GM23338 (cell line): ENCODE results near the gene ADGRF4. TPM values are rescaled to one million over a fixed set of nuclear protein-coding genes. Genes with fewer than 3 reads are reported as not detected.

Source experiments
- ATAC-seq: fragments of 200-7000 bp; cut with Tn5 transposase; 3 replicates; pipeline ENCODE4 v1.9.1; 2020
- DNase-seq: peaks from one replicate; pipeline ENCODE4 v3.0.0-alpha.2; 2015; ENCODE audit warnings: low spot score
- H2AFZ ChIP-seq: fragments of 200-600 bp; sonication (generic); 2 replicates; pipeline ENCODE4 v1.8.0; 2016; ENCODE audit warnings: antibody characterized with exemption, mild to moderate bottlenecking, moderate library complexity
- H3F3A ChIP-seq: fragments of 200-600 bp; sonication (generic); replicated peaks from 2 replicates; pipeline ENCODE4 v1.8.0; 2017; ENCODE audit warnings: antibody characterized with exemption, mixed run types, low read depth
- H3K27ac ChIP-seq: fragments of 200-600 bp; sonication (generic); 2 replicates; pipeline ENCODE4 v1.6.1; 2016; ENCODE audit warnings: low read depth
- H3K27me3 ChIP-seq: fragments of 200-600 bp; sonication (generic); 2 replicates; pipeline ENCODE4 v1.8.0; 2016; ENCODE audit warnings: mild to moderate bottlenecking, mixed run types, moderate library complexity; ENCODE audit not compliant: insufficient read depth
- H3K36me3 ChIP-seq: fragments of 200-600 bp; sonication (generic); 2 replicates; pipeline ENCODE4 v1.8.0; 2016; ENCODE audit warnings: mild to moderate bottlenecking; ENCODE audit not compliant: insufficient read depth
- H3K4me1 ChIP-seq: fragments of 200-600 bp; sonication (generic); 2 replicates; pipeline ENCODE4 v1.8.0; 2016; ENCODE audit warnings: mild to moderate bottlenecking, moderate library complexity; ENCODE audit not compliant: insufficient read depth
- H3K4me2 ChIP-seq: fragments of 200-600 bp; sonication (generic); 2 replicates; pipeline ENCODE4 v1.7.1; 2017; ENCODE audit warnings: mixed run types
- H3K4me3 ChIP-seq: fragments of 200-600 bp; sonication (generic); 2 replicates; pipeline ENCODE4 v1.6.1; 2016; ENCODE audit warnings: mixed run types
- H3K79me2 ChIP-seq: fragments of 200-600 bp; sonication (generic); replicated peaks from 2 replicates; pipeline ENCODE4 v1.8.0; 2017; ENCODE audit warnings: mild to moderate bottlenecking; ENCODE audit not compliant: insufficient read depth
- H3K9me2 ChIP-seq: fragments of 200-600 bp; sonication (generic); 2 replicates; pipeline ENCODE4 v1.8.0; 2017; ENCODE audit not compliant: insufficient read depth
- H4K20me1 ChIP-seq: fragments of 200-600 bp; sonication (generic); replicated peaks from 2 replicates; pipeline ENCODE4 v1.8.0; 2017; ENCODE audit warnings: mild to moderate bottlenecking; ENCODE audit not compliant: insufficient read depth
- H3K27ac Mint-ChIP-seq: 2 replicates; pipeline ENCODE4 v1.8.0; 2020; ENCODE audit warnings: inconsistent platforms, mild to moderate bottlenecking, moderate library complexity, mixed read lengths
- H3K27me3 Mint-ChIP-seq: 3 replicates; pipeline ENCODE4 v1.8.0; 2022; ENCODE audit warnings: low read depth, mild to moderate bottlenecking, moderate library complexity, mixed read lengths, inconsistent platforms; ENCODE audit not compliant: insufficient read depth, poor library complexity
- H3K36me3 Mint-ChIP-seq: 3 replicates; pipeline ENCODE4 v1.8.0; 2021; ENCODE audit warnings: low read depth, mild to moderate bottlenecking, inconsistent platforms, moderate library complexity, mixed read lengths
- H3K4me1 Mint-ChIP-seq: 3 replicates; pipeline ENCODE4 v1.8.0; 2020; ENCODE audit warnings: mild to moderate bottlenecking, inconsistent platforms, mixed read lengths
- H3K4me3 Mint-ChIP-seq: 3 replicates; pipeline ENCODE4 v1.8.0; 2021; ENCODE audit warnings: moderate library complexity, mild to moderate bottlenecking, inconsistent platforms, mixed read lengths
- H3K9me3 Mint-ChIP-seq: 3 replicates; pipeline ENCODE4 v1.8.0; 2020; ENCODE audit warnings: moderate library complexity, mild to moderate bottlenecking, inconsistent platforms, mixed read lengths
- CREB1 ChIP-seq: fragments of 250-450 bp; sonication (Bioruptor Pico); IDR thresholded peaks from 2 replicates; pipeline ENCODE4 v1.5.0; 2020; ENCODE audit warnings: low read depth, mild to moderate bottlenecking, moderate library complexity
- EZH2phosphoT487 ChIP-seq: fragments of 200-600 bp; sonication (generic); IDR thresholded peaks from one replicate; pipeline ENCODE4 v1.8.1; 2018; ENCODE audit warnings: antibody characterized with exemption; ENCODE audit not compliant: unreplicated experiment
- STAT1 ChIP-seq: IDR thresholded peaks from one replicate; pipeline ENCODE4 v1.6.1; 2016; ENCODE audit warnings: antibody characterized with exemption; ENCODE audit not compliant: unreplicated experiment
- ZNF114 ChIP-seq: fragments of 250-450 bp; sonication (Bioruptor Pico); IDR thresholded peaks from 2 replicates; pipeline ENCODE4 v1.5.0; 2020; ENCODE audit warnings: mild to moderate bottlenecking, moderate library complexity
- ZNF331 ChIP-seq: fragments of 250-450 bp; sonication (Bioruptor Pico); IDR thresholded peaks from 2 replicates; pipeline ENCODE4 v1.5.0; 2020; ENCODE audit warnings: low read depth, mild to moderate bottlenecking, moderate library complexity
- polyA plus RNA-seq: library from polyadenylated mRNA; unstranded; fragments of >200 nt; fragmentation: Nextera tagmentation; extraction: Ambion mirVana; gene quantifications from 2 replicates; pipeline ENCODE4 v1.2.1, GENCODE V29; 2016
- total RNA-seq: library from RNA; depleted of rRNA; stranded (reverse); fragments of >200 nt; shearing (Covaris generic); gene quantifications from 2 replicates; pipeline ENCODE4 v1.2.3, GENCODE V29; 2014
- TF ChIP-seq, protein P1 (sequence below): IDR thresholded peaks from one replicate; pipeline ENCODE4 v1.6.1; 2018; ENCODE audit warnings: antibody characterized with exemption; ENCODE audit not compliant: unreplicated experiment

ADGRF4 gene
- total and polyA plus RNA-seq, 2 experiments from 2014 or later, result not detected

DNA sequence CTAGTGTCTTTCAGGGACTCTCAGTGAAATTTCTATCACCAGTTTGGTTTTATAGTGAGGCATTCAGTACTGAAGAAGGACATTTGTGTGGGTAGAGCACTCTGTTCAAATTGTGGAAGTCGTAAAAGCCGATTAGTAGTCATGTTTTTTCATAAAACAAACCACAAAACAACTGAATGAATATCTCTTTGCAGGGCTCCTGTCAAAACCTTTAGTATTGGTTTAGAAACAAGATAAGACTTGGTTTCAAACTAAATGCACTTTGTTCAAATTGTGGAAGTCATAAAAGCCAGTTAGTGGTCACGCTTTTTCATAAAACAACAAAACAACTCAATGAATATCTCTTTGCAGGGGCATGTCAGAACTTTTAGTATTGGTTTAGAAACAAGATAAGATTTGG lies 23.8 kb downstream of the ADGRF4 start (continued):
- TF ChIP-seq EZH2phosphoT487 (no peak), STAT1 (no peak), ZNF114 (CRISPR knock-in tag) (no peak), ZNF331 (CRISPR knock-in tag) (no peak)
- TF ChIP-seq, protein P1, sequence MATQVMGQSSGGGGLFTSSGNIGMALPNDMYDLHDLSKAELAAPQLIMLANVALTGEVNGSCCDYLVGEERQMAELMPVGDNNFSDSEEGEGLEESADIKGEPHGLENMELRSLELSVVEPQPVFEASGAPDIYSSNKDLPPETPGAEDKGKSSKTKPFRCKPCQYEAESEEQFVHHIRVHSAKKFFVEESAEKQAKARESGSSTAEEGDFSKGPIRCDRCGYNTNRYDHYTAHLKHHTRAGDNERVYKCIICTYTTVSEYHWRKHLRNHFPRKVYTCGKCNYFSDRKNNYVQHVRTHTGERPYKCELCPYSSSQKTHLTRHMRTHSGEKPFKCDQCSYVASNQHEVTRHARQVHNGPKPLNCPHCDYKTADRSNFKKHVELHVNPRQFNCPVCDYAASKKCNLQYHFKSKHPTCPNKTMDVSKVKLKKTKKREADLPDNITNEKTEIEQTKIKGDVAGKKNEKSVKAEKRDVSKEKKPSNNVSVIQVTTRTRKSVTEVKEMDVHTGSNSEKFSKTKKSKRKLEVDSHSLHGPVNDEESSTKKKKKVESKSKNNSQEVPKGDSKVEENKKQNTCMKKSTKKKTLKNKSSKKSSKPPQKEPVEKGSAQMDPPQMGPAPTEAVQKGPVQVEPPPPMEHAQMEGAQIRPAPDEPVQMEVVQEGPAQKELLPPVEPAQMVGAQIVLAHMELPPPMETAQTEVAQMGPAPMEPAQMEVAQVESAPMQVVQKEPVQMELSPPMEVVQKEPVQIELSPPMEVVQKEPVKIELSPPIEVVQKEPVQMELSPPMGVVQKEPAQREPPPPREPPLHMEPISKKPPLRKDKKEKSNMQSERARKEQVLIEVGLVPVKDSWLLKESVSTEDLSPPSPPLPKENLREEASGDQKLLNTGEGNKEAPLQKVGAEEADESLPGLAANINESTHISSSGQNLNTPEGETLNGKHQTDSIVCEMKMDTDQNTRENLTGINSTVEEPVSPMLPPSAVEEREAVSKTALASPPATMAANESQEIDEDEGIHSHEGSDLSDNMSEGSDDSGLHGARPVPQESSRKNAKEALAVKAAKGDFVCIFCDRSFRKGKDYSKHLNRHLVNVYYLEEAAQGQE, result no peak

DNA sequence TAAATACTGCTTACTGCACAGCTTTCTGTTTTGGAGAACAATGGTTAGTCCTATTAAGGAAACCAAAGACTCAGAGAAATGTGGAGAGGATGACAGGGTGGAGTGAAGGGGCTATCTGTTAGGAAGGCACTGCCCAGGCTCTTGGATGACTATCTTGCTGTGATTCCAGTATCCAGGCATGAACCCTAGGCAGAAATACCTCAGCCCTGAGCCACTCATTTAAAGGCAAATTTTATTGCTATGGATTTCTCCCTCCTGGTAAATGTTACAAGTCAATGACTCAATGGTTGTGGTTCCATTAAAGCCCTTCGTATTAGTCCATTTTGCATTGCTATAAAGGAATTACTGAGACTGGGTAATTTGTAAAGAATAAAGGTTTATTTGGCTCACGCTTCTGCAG lies 25.9 kb downstream of the ADGRF4 start:
- Mint-ChIP-seq H3K4me3 (no peak overlapping the region), H3K27ac (no peak overlapping the region), H3K9me3 (no peaks in the 10 kb centered on the region), H3K4me1 (no peaks in the 10 kb centered on the region), H3K36me3 (no peaks in the 10 kb centered on the region), H3K27me3 (peaks cover under 1% of the 10 kb centered on the region)
- no peaks in the 10 kb centered on the region for H3F3A ChIP-seq
- H3K4me2 ChIP-seq, result no peak overlapping the region
- TF ChIP-seq, protein P1, result no peak
- no peaks in the 10 kb centered on the region for H3K79me2 ChIP-seq
- peaks cover 7% of the 10 kb centered on the region for H3K9me2 ChIP-seq
- H2AFZ ChIP-seq, result no peak overlapping the region
- DNase-seq (no peak), ATAC-seq (no peak)
- H3K36me3 ChIP-seq, result no peaks in the 10 kb centered on the region
- H4K20me1 ChIP-seq, result no peaks in the 10 kb centered on the region
- H3K27ac ChIP-seq, result no peak overlapping the region
- H3K27me3 ChIP-seq, result no peaks in the 10 kb centered on the region
- H3K4me1 ChIP-seq, result no peaks in the 10 kb centered on the region
- H3K4me3 ChIP-seq, result no peak overlapping the region

DNA sequence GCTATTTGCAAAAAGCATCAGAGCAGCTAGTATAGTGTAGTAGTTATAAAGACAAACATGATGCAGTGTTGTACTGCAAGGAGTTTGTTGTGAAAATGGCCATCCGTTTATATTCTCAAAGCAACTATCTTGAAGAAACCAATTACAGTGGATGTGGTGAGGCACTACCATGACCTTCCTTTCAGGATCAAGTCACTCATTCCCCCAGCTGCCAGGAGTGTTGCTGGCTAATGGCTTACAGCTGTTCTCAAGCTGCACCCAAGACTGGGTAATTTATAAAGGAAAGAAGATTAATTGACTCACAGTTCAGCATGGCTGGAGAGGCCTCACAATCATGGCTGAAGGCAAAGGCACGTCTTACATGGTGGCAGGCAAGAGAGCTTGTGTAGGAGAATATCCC lies 29.0 kb downstream of the ADGRF4 start:
- peaks cover 2% of the 10 kb centered on the region for H3K27me3 Mint-ChIP-seq
- H3K36me3 Mint-ChIP-seq, result no peaks in the 10 kb centered on the region
- TF ChIP-seq, protein P1, result no peak
- no peak for TF ChIP-seq CREB1 (CRISPR knock-in tag)

More for the DNA sequence above, 29.0 kb downstream of the ADGRF4 start:
- Mint-ChIP-seq H3K27ac (no peak overlapping the region), H3K4me1 (no peaks in the 10 kb centered on the region), H3K4me3 (no peak overlapping the region), H3K9me3 (no peaks in the 10 kb centered on the region)
- Histone ChIP-seq H4K20me1 (no peaks in the 10 kb centered on the region), H3K36me3 (no peaks in the 10 kb centered on the region), H3K4me1 (no peaks in the 10 kb centered on the region), H3K4me3 (no peak overlapping the region), H3F3A (no peaks in the 10 kb centered on the region), H3K4me2 (no peak overlapping the region), H3K27ac (no peak overlapping the region), H3K27me3 (no peaks in the 10 kb centered on the region), H3K9me2 (no peaks in the 10 kb centered on the region; the same call in 1 of the 2 replicates), H3K79me2 (no peaks in the 10 kb centered on the region), H2AFZ (no peak overlapping the region)
- ATAC-seq (no peak), DNase-seq (no peak)
